ENCODE measurements around the gene VASH1.

- TF ChIP-seq CTCF (conservative IDR thresholded peaks at IDR 0.05 in 1 of 2, IDR thresholded peaks at IDR 0.05 in 1 of 2; ENCODE audit: low read depth in 1 of 2, low read length in 2 of 2) (no peak), EZH2 (IDR thresholded peaks at IDR 0.05; ENCODE audit: low read length, missing control alignments) (no peak)
These were observed 67.7 kb downstream of the VASH1 start for GRCh38 chr14:76829013-76829365.
